Measurements from ENCODE around the gene ZDHHC1.

DNA sequence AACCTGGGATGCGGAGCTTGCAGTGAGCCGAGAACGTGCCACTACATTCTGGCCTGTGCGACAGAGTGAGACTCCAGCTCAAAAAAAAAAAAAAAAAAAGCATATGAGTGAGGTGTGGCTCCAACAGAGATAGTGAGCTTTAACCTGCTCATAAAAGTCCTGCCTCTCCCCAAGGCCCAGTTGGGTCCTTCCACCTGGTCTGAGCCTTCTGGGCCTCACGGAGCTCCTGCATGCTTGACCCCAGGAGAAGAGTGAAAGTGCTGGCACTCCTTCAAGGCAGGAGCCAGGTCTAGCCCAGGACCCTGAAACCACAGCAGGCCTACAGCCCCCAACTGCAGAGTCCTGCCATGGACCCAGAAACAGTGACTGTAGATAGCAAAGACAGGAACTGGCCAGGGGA lies 32.3 kb upstream of the ZDHHC1 start:
- no peak for TF ChIP-seq SP1 (IDR thresholded peaks at IDR 0.05)
- TF ChIP-seq, protein P1, sequence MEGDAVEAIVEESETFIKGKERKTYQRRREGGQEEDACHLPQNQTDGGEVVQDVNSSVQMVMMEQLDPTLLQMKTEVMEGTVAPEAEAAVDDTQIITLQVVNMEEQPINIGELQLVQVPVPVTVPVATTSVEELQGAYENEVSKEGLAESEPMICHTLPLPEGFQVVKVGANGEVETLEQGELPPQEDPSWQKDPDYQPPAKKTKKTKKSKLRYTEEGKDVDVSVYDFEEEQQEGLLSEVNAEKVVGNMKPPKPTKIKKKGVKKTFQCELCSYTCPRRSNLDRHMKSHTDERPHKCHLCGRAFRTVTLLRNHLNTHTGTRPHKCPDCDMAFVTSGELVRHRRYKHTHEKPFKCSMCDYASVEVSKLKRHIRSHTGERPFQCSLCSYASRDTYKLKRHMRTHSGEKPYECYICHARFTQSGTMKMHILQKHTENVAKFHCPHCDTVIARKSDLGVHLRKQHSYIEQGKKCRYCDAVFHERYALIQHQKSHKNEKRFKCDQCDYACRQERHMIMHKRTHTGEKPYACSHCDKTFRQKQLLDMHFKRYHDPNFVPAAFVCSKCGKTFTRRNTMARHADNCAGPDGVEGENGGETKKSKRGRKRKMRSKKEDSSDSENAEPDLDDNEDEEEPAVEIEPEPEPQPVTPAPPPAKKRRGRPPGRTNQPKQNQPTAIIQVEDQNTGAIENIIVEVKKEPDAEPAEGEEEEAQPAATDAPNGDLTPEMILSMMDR (IDR thresholded peaks at IDR 0.05; ENCODE audit: low read depth, low read length, missing input control): no peak
- no peak for TF ChIP-seq HNF4G (IDR thresholded peaks at IDR 0.05)
- no peak for TF ChIP-seq JUND (IDR thresholded peaks at IDR 0.05)
- TF ChIP-seq TAF1 (conservative IDR thresholded peaks at IDR 0.05): no peak
- TF ChIP-seq, protein P2, sequence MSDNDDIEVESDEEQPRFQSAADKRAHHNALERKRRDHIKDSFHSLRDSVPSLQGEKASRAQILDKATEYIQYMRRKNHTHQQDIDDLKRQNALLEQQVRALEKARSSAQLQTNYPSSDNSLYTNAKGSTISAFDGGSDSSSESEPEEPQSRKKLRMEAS (IDR thresholded peaks at IDR 0.05): no peak
- TF ChIP-seq, protein P3, sequence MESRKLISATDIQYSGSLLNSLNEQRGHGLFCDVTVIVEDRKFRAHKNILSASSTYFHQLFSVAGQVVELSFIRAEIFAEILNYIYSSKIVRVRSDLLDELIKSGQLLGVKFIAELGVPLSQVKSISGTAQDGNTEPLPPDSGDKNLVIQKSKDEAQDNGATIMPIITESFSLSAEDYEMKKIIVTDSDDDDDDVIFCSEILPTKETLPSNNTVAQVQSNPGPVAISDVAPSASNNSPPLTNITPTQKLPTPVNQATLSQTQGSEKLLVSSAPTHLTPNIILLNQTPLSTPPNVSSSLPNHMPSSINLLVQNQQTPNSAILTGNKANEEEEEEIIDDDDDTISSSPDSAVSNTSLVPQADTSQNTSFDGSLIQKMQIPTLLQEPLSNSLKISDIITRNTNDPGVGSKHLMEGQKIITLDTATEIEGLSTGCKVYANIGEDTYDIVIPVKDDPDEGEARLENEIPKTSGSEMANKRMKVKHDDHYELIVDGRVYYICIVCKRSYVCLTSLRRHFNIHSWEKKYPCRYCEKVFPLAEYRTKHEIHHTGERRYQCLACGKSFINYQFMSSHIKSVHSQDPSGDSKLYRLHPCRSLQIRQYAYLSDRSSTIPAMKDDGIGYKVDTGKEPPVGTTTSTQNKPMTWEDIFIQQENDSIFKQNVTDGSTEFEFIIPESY (IDR thresholded peaks at IDR 0.05): no peak
- TF ChIP-seq RAD21 (IDR thresholded peaks at IDR 0.05): no peak
